Mesenchymal stem cell (in vitro differentiated cells and primary cell): ENCODE data around the gene MAN1C1.
"Not testable (repeated sequence)": the region's sequence is repeated elsewhere in the genome, so short reads cannot be mapped to it uniquely, and the experiment has no call there.

Experiments
- DNase-seq: peaks from one replicate; pipeline ENCODE4 v3.0.0-alpha.2; 2013
- H2AFZ ChIP-seq: one replicate; pipeline ENCODE4 v1.6.1; 2013; ENCODE audit warnings: low read depth, mild to moderate bottlenecking, control low read depth, inconsistent platforms, low read length, moderate library complexity
- H2AK5ac ChIP-seq: 2 replicates; pipeline ENCODE4 v1.6.1; 2013; ENCODE audit warnings: low read length, moderate library complexity, mild to moderate bottlenecking, inconsistent platforms; ENCODE audit not compliant: severe bottlenecking
- H2BK120ac ChIP-seq: one replicate; pipeline ENCODE4 v1.6.1; 2013; ENCODE audit warnings: low read depth, mild to moderate bottlenecking, inconsistent platforms, low read length, moderate library complexity
- H2BK12ac ChIP-seq, 2 experiments: one replicate each; pipeline ENCODE4 v1.6.1; 2013; ENCODE audit warnings: inconsistent platforms in 2 of 2, low read length in 2 of 2, mild to moderate bottlenecking in 2 of 2, moderate library complexity in 2 of 2, control low read depth in 1 of 2
- H2BK15ac ChIP-seq: one replicate; pipeline ENCODE4 v1.6.1; 2013; ENCODE audit warnings: mild to moderate bottlenecking, low read depth, inconsistent platforms; ENCODE audit not compliant: poor library complexity, severe bottlenecking
- H2BK5ac ChIP-seq: 2 replicates; pipeline ENCODE4 v1.6.1; 2013; ENCODE audit warnings: low read depth, mild to moderate bottlenecking, low read length, control low read depth, inconsistent platforms; ENCODE audit not compliant: poor library complexity, severe bottlenecking
- H3K14ac ChIP-seq, 2 experiments: one replicate each; pipeline ENCODE4 v1.6.1; 2013; ENCODE audit warnings: inconsistent platforms in 2 of 2, low read length in 2 of 2, control low read depth in 1 of 2, mild to moderate bottlenecking in 1 of 2, moderate library complexity in 1 of 2
- H3K18ac ChIP-seq, 2 experiments: one replicate each; pipeline ENCODE4 v1.6.1; 2013; ENCODE audit warnings: inconsistent platforms in 2 of 2, low read length in 2 of 2, control low read depth in 1 of 2, low read depth in 1 of 2, mild to moderate bottlenecking in 1 of 2
- H3K23ac ChIP-seq, 2 experiments: one replicate each; pipeline ENCODE4 v1.6.1; 2013; ENCODE audit warnings: inconsistent platforms in 2 of 2, low read length in 2 of 2, mild to moderate bottlenecking in 2 of 2, moderate library complexity in 2 of 2, control low read depth in 1 of 2
- H3K27ac ChIP-seq: 2 replicates; pipeline ENCODE4 v1.5.1; 2013; ENCODE audit warnings: mild to moderate bottlenecking, moderate library complexity, low read length, control low read depth, inconsistent platforms; ENCODE audit not compliant: poor library complexity, severe bottlenecking
- H3K27me3 ChIP-seq, 2 experiments: 2 replicates each; pipeline versions ENCODE4 v1.6.1 to v1.7.0; 2013; ENCODE audit warnings: low read length in 2 of 2, mild to moderate bottlenecking in 2 of 2, moderate library complexity in 2 of 2, control low read depth in 1 of 2, inconsistent platforms in 1 of 2; ENCODE audit not compliant: control insufficient read depth in 1 of 2, insufficient read depth in 1 of 2
- H3K36me3 ChIP-seq, 2 experiments: 2 replicates each; pipeline versions ENCODE4 v1.6.1 to v1.7.0; 2013; ENCODE audit warnings: low read length in 2 of 2, control low read depth in 1 of 2, inconsistent platforms in 1 of 2, low read depth in 1 of 2, mild to moderate bottlenecking in 1 of 2; ENCODE audit not compliant: insufficient read depth in 2 of 2, control insufficient read depth in 1 of 2
- H3K4ac ChIP-seq, 2 experiments: one replicate each; pipeline ENCODE4 v1.6.1; 2013; ENCODE audit warnings: inconsistent platforms in 2 of 2, low read length in 2 of 2, mild to moderate bottlenecking in 2 of 2, moderate library complexity in 2 of 2, control low read depth in 1 of 2, low read depth in 1 of 2
- H3K4me1 ChIP-seq: 2 replicates; pipeline ENCODE4 v1.6.1; 2013; ENCODE audit warnings: low read depth, low read length, control low read depth; ENCODE audit not compliant: control insufficient read depth, insufficient read depth
- H3K4me2 ChIP-seq: 2 replicates; pipeline ENCODE4 v1.6.1; 2013; ENCODE audit warnings: low read length, mild to moderate bottlenecking, inconsistent platforms; ENCODE audit not compliant: poor library complexity, severe bottlenecking
- H3K4me3 ChIP-seq, 2 experiments: 2 replicates each; pipeline versions ENCODE4 v1.5.1 to v1.7.0; 2013; ENCODE audit warnings: low read length in 2 of 2, mild to moderate bottlenecking in 2 of 2, control low read depth in 1 of 2, low read depth in 1 of 2; ENCODE audit not compliant: insufficient read depth in 1 of 2
- H3K79me1 ChIP-seq: replicated peaks from 2 replicates; pipeline ENCODE4 v1.6.1; 2013; ENCODE audit warnings: mild to moderate bottlenecking, control low read depth, low read length, inconsistent platforms; ENCODE audit not compliant: poor library complexity, severe bottlenecking
- H3K9ac ChIP-seq: 2 replicates; pipeline ENCODE4 v1.7.0; 2013; ENCODE audit warnings: mild to moderate bottlenecking, low read length, moderate library complexity
- H3K9me3 ChIP-seq: 2 replicates; pipeline ENCODE4 v1.7.0; 2013; ENCODE audit warnings: mild to moderate bottlenecking, low read length; ENCODE audit not compliant: control insufficient read depth
- H4K8ac ChIP-seq: one replicate; pipeline ENCODE4 v1.6.1; 2013; ENCODE audit warnings: inconsistent platforms, mild to moderate bottlenecking, low read length, moderate library complexity
- H4K91ac ChIP-seq: one replicate; pipeline ENCODE4 v1.6.1; 2013; ENCODE audit warnings: mild to moderate bottlenecking, low read length, inconsistent platforms
- WGBS: methylation state at CpG from one replicate; pipeline ENCODE4 v1.1.7; 2013; ENCODE audit warnings: mixed read lengths; 5-methylcytosine and 5-hydroxymethylcytosine counted together

The MAN1C1 gene

DNA sequence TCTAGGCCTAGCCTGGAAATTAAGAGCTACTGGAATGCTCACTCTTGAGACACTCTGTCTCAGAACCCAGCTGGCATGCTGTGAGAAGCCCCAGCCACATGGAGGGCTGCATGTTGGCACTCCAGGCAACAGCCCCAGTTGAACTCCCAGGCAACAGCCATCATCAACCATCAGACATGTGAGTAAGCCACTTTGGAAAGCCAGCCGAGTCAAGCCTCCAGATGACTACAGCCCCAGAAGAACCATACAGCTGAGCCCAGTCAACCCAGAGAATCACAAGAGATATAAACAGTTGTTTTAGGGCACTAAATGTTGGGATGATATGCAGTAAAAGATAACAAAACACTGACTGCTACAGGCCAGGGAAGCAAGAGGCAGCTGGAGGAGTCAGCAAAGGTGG lies 17.7 kb upstream of the MAN1C1 start:
- H3K27me3 ChIP-seq, result peaks cover 13 to 35% of the 10 kb centered on the region in 2 experiments
- H3K79me1 ChIP-seq, result no peaks in the 10 kb centered on the region

DNA sequence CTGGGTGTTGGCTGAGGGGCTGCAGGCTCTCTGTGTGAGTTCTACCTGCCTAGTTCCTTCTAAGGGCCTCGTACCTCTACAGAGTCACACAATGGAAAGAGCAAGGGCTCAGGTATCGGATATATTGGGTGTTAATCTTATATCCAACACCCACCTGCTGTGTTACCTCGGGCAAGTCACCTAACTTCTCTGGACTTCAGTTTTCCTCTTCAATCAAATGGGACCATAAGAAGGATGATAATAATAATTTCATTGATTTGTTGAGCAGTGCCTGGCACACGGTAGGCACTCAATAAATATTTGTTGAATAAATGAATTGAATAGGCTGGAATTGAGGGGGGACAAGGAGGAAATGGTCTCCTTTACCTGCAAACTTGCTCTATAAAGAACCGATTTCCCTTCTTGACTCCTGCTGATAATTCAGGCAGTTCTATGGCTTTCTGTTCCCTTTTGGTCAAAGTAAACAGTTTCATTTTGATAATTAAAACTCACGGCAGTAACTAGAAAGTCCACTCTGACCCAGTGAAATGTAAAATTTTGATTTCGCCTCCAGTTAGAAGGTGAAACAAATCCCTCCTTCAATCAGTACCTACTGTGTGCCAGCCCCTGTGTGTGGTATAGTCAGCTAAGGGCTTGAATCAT lies 16.5 kb upstream of the MAN1C1 start:
- Histone ChIP-seq H3K4me2 (no peak overlapping the region), H2BK12ac (no peak overlapping the region), H3K18ac (no peak overlapping the region), H2AFZ (no peak overlapping the region), H2BK15ac (no peak overlapping the region), H2AK5ac (no peak overlapping the region), H4K8ac (no peak overlapping the region), H3K14ac (no peak overlapping the region), H3K36me3 (no peaks in the 10 kb centered on the region), H3K4ac (no peak overlapping the region), H3K4me1 (no peaks in the 10 kb centered on the region), H3K27me3 (peaks cover 11 to 28% of the 10 kb centered on the region in 2 experiments), H3K23ac (no peak overlapping the region), H3K9ac (no peak overlapping the region), H3K9me3 (peaks cover 8% of the 10 kb centered on the region), H2BK120ac (no peak overlapping the region), H3K79me1 (no peaks in the 10 kb centered on the region), H3K27ac (no peak overlapping the region), H3K4me3 (no peak overlapping the region), H2BK5ac (no peak overlapping the region), H4K91ac (no peak overlapping the region)
- WGBS, result 85% methylated on average over 6 of the region's 7 CpGs
- DNase-seq, result no peak

More for the DNA sequence above, 17.7 kb upstream of the MAN1C1 start:
- no peak overlapping the region for H3K23ac ChIP-seq
- no peak overlapping the region for H2BK12ac ChIP-seq
- no peak overlapping the region for H4K91ac ChIP-seq
- peaks cover 8% of the 10 kb centered on the region for H3K9me3 ChIP-seq
- no peak overlapping the region for H2AK5ac ChIP-seq
- no peak overlapping the region for H3K27ac ChIP-seq
- H2BK120ac ChIP-seq, result no peak overlapping the region
- no peak overlapping the region for H2AFZ ChIP-seq
- no peak overlapping the region for H3K4me3 ChIP-seq
- WGBS, result no CpG with 5 or more reads among the region's 1 CpG
- no peak overlapping the region for H3K18ac ChIP-seq
- no peak overlapping the region for H3K9ac ChIP-seq
- no peak overlapping the region for H4K8ac ChIP-seq
- H3K14ac ChIP-seq, result no peak overlapping the region
- no peak overlapping the region for H3K4ac ChIP-seq
- no peak overlapping the region for H2BK15ac ChIP-seq
- H3K4me2 ChIP-seq, result no peak overlapping the region
- DNase-seq, result no peak
- no peaks in the 10 kb centered on the region for H3K36me3 ChIP-seq
- H3K4me1 ChIP-seq, result no peaks in the 10 kb centered on the region
- H2BK5ac ChIP-seq, result no peak overlapping the region

DNA sequence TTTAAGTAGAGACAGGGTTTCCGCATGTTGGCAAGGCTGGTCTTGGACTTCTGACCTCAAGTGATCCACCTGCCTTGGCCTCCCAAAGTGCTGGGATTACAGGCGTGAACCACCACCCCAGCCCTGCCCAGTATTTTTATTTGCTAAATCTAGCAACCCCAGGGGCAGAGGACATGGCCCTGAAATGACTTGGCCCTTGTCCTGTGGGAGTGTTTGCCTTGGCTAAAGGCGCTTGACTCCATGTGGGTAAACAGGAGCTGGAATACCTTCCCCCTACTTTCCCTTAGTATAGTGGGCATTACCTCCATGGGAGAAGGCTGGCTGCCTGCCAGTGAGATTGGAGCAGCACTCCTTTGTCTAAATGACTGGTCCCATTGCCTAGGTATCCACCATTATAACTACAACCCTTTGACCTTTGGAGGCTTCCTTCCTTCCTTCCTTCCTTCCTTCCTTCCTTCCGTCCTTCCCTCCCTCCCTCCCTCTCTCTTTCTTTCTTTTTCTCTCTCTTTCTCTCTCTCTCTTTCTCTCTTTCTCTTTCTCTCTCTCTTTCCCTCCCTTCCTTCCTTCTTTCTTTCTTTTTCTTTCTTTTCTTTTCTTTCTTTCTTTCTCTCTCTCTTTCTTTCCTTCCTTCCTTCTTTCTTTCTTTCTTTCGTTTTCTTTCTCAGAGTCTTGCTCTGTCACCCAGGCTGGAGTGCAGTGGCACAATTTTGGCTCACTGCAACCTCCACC lies 15.5 kb upstream of the MAN1C1 start:
- H2BK5ac ChIP-seq, H3K4me2 ChIP-seq, H3K4me1 ChIP-seq, H3K9ac ChIP-seq, H3K79me1 ChIP-seq, H3K23ac ChIP-seq, H3K27ac ChIP-seq, H3K14ac ChIP-seq, H3K4me3 ChIP-seq, H3K18ac ChIP-seq, H4K8ac ChIP-seq, DNase-seq, H2BK120ac ChIP-seq, H2AK5ac ChIP-seq, H3K36me3 ChIP-seq, H4K91ac ChIP-seq, H3K9me3 ChIP-seq, H3K4ac ChIP-seq, H2BK12ac ChIP-seq, H2BK15ac ChIP-seq, H2AFZ ChIP-seq: not testable (repeated sequence)
- WGBS, result 87% methylated on average over 5 of the region's 5 CpGs
- H3K27me3 ChIP-seq, result peaks cover 13 to 21% of the 10 kb centered on the region in 2 experiments

DNA sequence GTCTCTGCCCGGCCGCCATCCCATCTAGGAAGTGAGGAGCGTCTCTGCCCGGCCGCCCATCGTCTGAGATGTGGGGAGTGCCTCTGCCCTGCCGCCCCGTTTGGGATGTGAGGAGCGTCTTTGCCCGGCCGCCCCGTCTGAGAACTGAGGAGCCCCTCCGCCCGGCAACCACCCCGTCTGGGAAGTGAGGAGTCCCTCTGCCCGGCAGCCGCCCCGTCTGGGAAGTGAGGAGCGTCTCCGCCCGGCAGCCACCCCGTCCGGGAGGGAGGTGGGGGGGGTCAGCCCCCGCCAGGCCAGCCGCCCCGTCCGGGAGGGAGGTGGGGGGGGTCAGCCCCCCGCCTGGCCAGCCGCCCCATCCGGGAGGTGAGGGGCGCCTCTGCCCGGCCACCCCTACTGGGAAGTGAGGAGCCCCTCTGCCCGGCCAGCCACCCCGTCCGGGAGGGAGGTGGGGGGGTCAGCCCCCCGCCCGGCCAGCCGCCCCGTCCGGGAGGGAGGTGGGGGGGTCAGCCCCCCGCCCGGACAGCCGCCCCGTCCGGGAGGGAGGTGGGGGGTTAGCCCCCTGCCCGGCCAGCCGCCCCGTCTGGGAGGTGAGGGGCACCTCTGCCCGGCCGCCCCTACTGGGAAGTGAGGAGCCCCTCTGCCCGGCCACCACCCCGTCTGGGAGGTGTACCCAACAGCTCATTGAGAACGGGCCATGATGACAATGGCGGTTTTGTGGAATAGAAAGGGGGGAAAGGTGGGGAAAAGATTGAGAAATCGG lies 12.6 kb upstream of the MAN1C1 start:
- H3K4me3 ChIP-seq, H2AK5ac ChIP-seq, H3K18ac ChIP-seq, DNase-seq, H3K36me3 ChIP-seq, H3K27ac ChIP-seq, H3K4ac ChIP-seq, H3K4me2 ChIP-seq, H3K14ac ChIP-seq, H4K8ac ChIP-seq, H2BK15ac ChIP-seq, H2BK5ac ChIP-seq, H3K79me1 ChIP-seq, H2AFZ ChIP-seq, H3K23ac ChIP-seq, H2BK12ac ChIP-seq, H3K9me3 ChIP-seq, H2BK120ac ChIP-seq, H3K9ac ChIP-seq, H3K4me1 ChIP-seq, H4K91ac ChIP-seq: not testable (repeated sequence)
- peaks cover 13 to 24% of the 10 kb centered on the region in 2 experiments for H3K27me3 ChIP-seq
- 100% methylated on average over 1 of the region's 55 CpGs for WGBS
